Measurements from ENCODE around the gene STARD10.

GRCh38 chr11:72788241-72788640 is 5.6 kb downstream of the STARD10 start:
- TF ChIP-seq CTCF (IDR thresholded peaks at IDR 0.05 in 4 of 5, conservative IDR thresholded peaks at IDR 0.05 in 1 of 5) = no peak
- TF ChIP-seq POLR2A (IDR thresholded peaks at IDR 0.05) = no peak

All from gastrocnemius medialis (tissue), 4 donors.